H1 (cell line): ENCODE data around the gene ENKUR. TPM values are rescaled to one million over a fixed set of nuclear protein-coding genes. Genes with fewer than 3 reads are reported as not detected.

Experiments
- CTCF ChIA-PET: fragments of 300-600 bp; sonication (Branson Sonifier 250); formaldehyde crosslinking; loops from one replicate; lab custom pipeline; 2021; ENCODE audit not compliant: partially characterized antibody; lab: Charles Lee
- POLR2A ChIA-PET: fragments of 300-600 bp; sonication (Branson Sonifier 250); formaldehyde crosslinking; loops from one replicate; lab custom pipeline; 2021; ENCODE audit warnings: inconsistent platforms; ENCODE audit not compliant: partially characterized antibody; lab: Charles Lee
- DNase-seq, 2 experiments: peaks; one replicate each; pipeline versions ENCODE4 v3.0.0 to v3.0.0-alpha.2; 2010 to 2022; ENCODE audit warnings: low spot score in 2 of 2, low read depth in 1 of 2, mixed read lengths in 1 of 2
- FAIRE-seq: peaks from 2 replicates; lab custom pipeline; 2011; peaks lifted over from hg19 to GRCh38; lab: Jason Lieb, UNC
- H2AFZ ChIP-seq: 2 replicates; pipeline ENCODE4 v1.8.1; 2012; ENCODE audit warnings: low read length, inconsistent platforms
- H2AK5ac ChIP-seq: 2 replicates; pipeline ENCODE4 v1.6.1; 2013; ENCODE audit warnings: low read depth, low read length
- H2BK120ac ChIP-seq: replicated peaks from 2 replicates; pipeline ENCODE3; 2013; ENCODE audit warnings: low read depth, low read length, inconsistent platforms
- H2BK12ac ChIP-seq: 2 replicates; pipeline ENCODE4 v1.6.1; 2013; ENCODE audit warnings: low read depth, low read length
- H2BK15ac ChIP-seq: 2 replicates; pipeline ENCODE4 v1.6.1; 2013; ENCODE audit warnings: low read length
- H2BK20ac ChIP-seq: 2 replicates; pipeline ENCODE4 v1.6.1; 2013; ENCODE audit warnings: low read length
- H2BK5ac ChIP-seq: 2 replicates; pipeline ENCODE4 v1.6.1; 2013; ENCODE audit warnings: low read depth, low read length
- H3K14ac ChIP-seq: 2 replicates; pipeline ENCODE4 v1.6.1; 2013; ENCODE audit warnings: inconsistent platforms; ENCODE audit not compliant: insufficient read length
- H3K18ac ChIP-seq: 2 replicates; pipeline ENCODE4 v1.6.1; 2013; ENCODE audit warnings: low read length; ENCODE audit errors: extremely low read depth
- H3K23ac ChIP-seq: 2 replicates; pipeline ENCODE4 v1.6.1; 2013; ENCODE audit warnings: inconsistent platforms; ENCODE audit not compliant: insufficient read length
- H3K23me2 ChIP-seq: 2 replicates; pipeline ENCODE4 v1.6.1; 2013; ENCODE audit warnings: low read depth, low read length
- H3K27ac ChIP-seq: 2 replicates; pipeline ENCODE4 v1.6.1; 2011; ENCODE audit warnings: low read depth, low read length, inconsistent platforms
- H3K27me3 ChIP-seq, 4 experiments: replicated peaks in 1 of 4; 1 replicate in 1 of 4; 2 replicates in 3 of 4; pipeline versions ENCODE4 v1.6.1 to v1.8.1; 2011 to 2013; ENCODE audit warnings: low read length in 3 of 4, mild to moderate bottlenecking in 3 of 4, inconsistent platforms in 2 of 4, mixed read lengths in 2 of 4, moderate library complexity in 1 of 4; ENCODE audit not compliant: control insufficient read depth in 3 of 4, insufficient read depth in 3 of 4; ENCODE audit errors: extremely low read depth in 1 of 4
- H3K36me3 ChIP-seq, 4 experiments: 2 replicates each; pipeline versions ENCODE4 v1.6.1 to v1.8.1; 2011 to 2013; ENCODE audit warnings: mild to moderate bottlenecking in 4 of 4, low read length in 3 of 4, moderate library complexity in 2 of 4, control low read depth in 1 of 4, inconsistent platforms in 1 of 4; ENCODE audit not compliant: insufficient read depth in 4 of 4, control insufficient read depth in 2 of 4
- H3K4ac ChIP-seq: replicated peaks from 2 replicates; pipeline ENCODE3; 2013; ENCODE audit warnings: low read length, low read depth, mixed read lengths, inconsistent platforms; ENCODE audit not compliant: insufficient read length
- H3K4me1 ChIP-seq, 4 experiments: replicated peaks in 1 of 4; 1 replicate in 1 of 4; 2 replicates in 3 of 4; pipeline versions ENCODE4 v1.6.1 to v1.8.1; 2011 to 2013; ENCODE audit warnings: low read length in 3 of 4, inconsistent platforms in 2 of 4, mixed read lengths in 1 of 4; ENCODE audit not compliant: insufficient read depth in 4 of 4, control insufficient read depth in 3 of 4
- H3K4me2 ChIP-seq, 2 experiments: 2 replicates each; pipeline versions ENCODE4 v1.6.1 to v1.8.1; 2011 to 2013; ENCODE audit warnings: low read depth in 2 of 2, low read length in 2 of 2, control low read depth in 1 of 2, inconsistent platforms in 1 of 2, mild to moderate bottlenecking in 1 of 2; ENCODE audit not compliant: insufficient read depth in 1 of 2
- H3K4me3 ChIP-seq, 4 experiments: fragments of 200-600, 300-600 bp in 1 of 4; sonication (generic), shearing (Covaris generic), sonication (Bioruptor Twin) in 1 of 4; 2 replicates each; pipeline versions ENCODE4 v1.5.1 to v1.8.1; 2011 to 2016; ENCODE audit warnings: low read length in 4 of 4, low read depth in 3 of 4, control low read depth in 2 of 4, inconsistent platforms in 2 of 4, mild to moderate bottlenecking in 2 of 4, mixed read lengths in 1 of 4, moderate library complexity in 1 of 4; ENCODE audit not compliant: insufficient read depth in 2 of 4; ENCODE audit errors: extremely low read depth in 1 of 4
- H3K56ac ChIP-seq: replicated peaks from 2 replicates; pipeline ENCODE3; 2013; ENCODE audit warnings: low read depth, mild to moderate bottlenecking, mixed read lengths, low read length, inconsistent platforms; ENCODE audit not compliant: insufficient read length
- H3K79me1 ChIP-seq: 2 replicates; pipeline ENCODE4 v1.6.1; 2013; ENCODE audit warnings: low read depth, low read length, control low read depth
- H3K79me2 ChIP-seq, 2 experiments: 2 replicates each; pipeline versions ENCODE4 v1.6.1 to v1.8.1; 2012 to 2013; ENCODE audit warnings: low read length in 2 of 2, mild to moderate bottlenecking in 2 of 2, inconsistent platforms in 1 of 2; ENCODE audit not compliant: insufficient read depth in 2 of 2, control insufficient read depth in 1 of 2
- H3K9ac ChIP-seq, 4 experiments: replicated peaks in 1 of 4; 1 replicate in 1 of 4; 2 replicates in 3 of 4; pipeline versions ENCODE4 v1.6.1 to v1.8.1; 2011 to 2013; ENCODE audit warnings: low read depth in 3 of 4, low read length in 3 of 4, control low read depth in 2 of 4, mild to moderate bottlenecking in 2 of 4, moderate library complexity in 2 of 4, inconsistent platforms in 1 of 4; ENCODE audit errors: extremely low read depth in 1 of 4
- H3K9me3 ChIP-seq, 2 experiments: 2 replicates each; pipeline versions ENCODE4 v1.6.1 to v1.8.1; 2012 to 2013; ENCODE audit warnings: mild to moderate bottlenecking in 2 of 2, moderate library complexity in 2 of 2, control low read depth in 1 of 2, inconsistent platforms in 1 of 2, low read depth in 1 of 2, low read length in 1 of 2, mixed read lengths in 1 of 2; ENCODE audit not compliant: insufficient read depth in 2 of 2
- H4K20me1 ChIP-seq, 2 experiments: replicated peaks in 1 of 2; 2 replicates each; pipeline versions ENCODE3 to v1.8.1; 2011 to 2013; ENCODE audit warnings: inconsistent platforms in 2 of 2, low read length in 2 of 2, mild to moderate bottlenecking in 1 of 2; ENCODE audit not compliant: insufficient read depth in 2 of 2, control insufficient read depth in 1 of 2
- H4K5ac ChIP-seq: 2 replicates; pipeline ENCODE4 v1.6.1; 2013; ENCODE audit warnings: low read length, low read depth, mixed read lengths, inconsistent platforms; ENCODE audit not compliant: insufficient read length
- H4K8ac ChIP-seq: 2 replicates; pipeline ENCODE4 v1.8.0; 2013; ENCODE audit warnings: mild to moderate bottlenecking, moderate library complexity, low read length, inconsistent platforms; ENCODE audit not compliant: insufficient read depth; ENCODE audit errors: extremely low read depth
- H4K91ac ChIP-seq: replicated peaks from 2 replicates; pipeline ENCODE3; 2013; ENCODE audit warnings: low read length, mixed read lengths, inconsistent platforms; ENCODE audit not compliant: insufficient read length
- CEBPB ChIP-seq: IDR thresholded peaks from 2 replicates; pipeline ENCODE4 v1.6.1; 2012; ENCODE audit warnings: low read depth, low read length
- POLR2AphosphoS5 ChIP-seq: IDR thresholded peaks from 2 replicates; pipeline ENCODE4 v1.6.1; 2011; ENCODE audit warnings: low read depth, low read length
- TEAD4 ChIP-seq: IDR thresholded peaks from 2 replicates; pipeline ENCODE4 v1.6.1; 2012; ENCODE audit warnings: low read depth, low read length, inconsistent platforms, mixed read lengths
- WGBS, 2 experiments: shearing (Covaris generic) in 1 of 2; methylation state at CpG; one replicate each; pipeline versions ENCODE4 v1.1.6 to v1.1.7; 2013 to 2015; ENCODE audit warnings: low lambda C conversion rate in 2 of 2, mixed read lengths in 2 of 2, inconsistent platforms in 1 of 2, low coverage in 1 of 2, missing lambda C conversion rate in 1 of 2; ENCODE audit not compliant: insufficient replicate concordance in 2 of 2, insufficient coverage in 1 of 2, insufficient read length in 1 of 2; ENCODE audit errors: extremely low coverage in 1 of 2, missing lambda C conversion rate in 1 of 2; 5-methylcytosine and 5-hydroxymethylcytosine counted together
- polyA plus RNA-seq, 7 experiments: library from polyadenylated mRNA; depleted of rRNA in 3 of 7; stranded (reverse) in 5 of 7; unstranded in 2 of 7; fragments of >200 nt in 5 of 7; fragments of 200-250 nt in 2 of 7; gene quantifications; 1 replicate in 5 of 7; 2 replicates in 1 of 7; 4 replicates in 1 of 7; pipeline versions ENCODE4 v1.2.1 to v1.2.3, GENCODE V29; 2011 to 2013; ENCODE audit warnings: missing spikeins in 2 of 7, mixed read lengths in 2 of 7
- total RNA-seq: library from RNA; stranded (reverse); fragmentation: NEBNext Ultra II Directional; extraction: Animal tissue kit (Norgen Biotek cat#: 25700); gene quantifications from 2 replicates; pipeline ENCODE4 v1.2.1, GENCODE V29; 2021

Gene ENKUR
- total and polyA plus RNA-seq, 2 of the 8 experiments (the other 6 are each of a cell fraction or from before 2014, with no cell fraction given) = not detected

DNA sequence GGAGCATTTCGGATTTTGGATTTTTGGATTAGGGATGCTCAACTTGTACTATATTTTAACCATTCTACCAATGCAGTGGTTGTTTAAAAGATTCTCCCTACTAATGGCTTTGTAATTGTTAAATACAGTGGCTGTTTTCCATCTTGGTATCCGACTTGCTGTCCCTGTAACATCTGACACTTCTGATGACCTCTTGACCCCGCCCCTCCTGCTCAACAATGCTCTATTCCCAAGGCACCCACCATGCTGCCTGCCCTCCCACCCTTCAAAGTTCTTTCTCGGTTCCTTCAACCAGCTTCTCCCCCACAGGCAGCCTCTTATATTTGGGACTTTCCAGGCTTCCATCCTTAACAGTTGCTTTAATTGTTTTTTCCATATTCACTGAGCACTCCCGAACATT is 65.5 kb downstream of the ENKUR start:
- 72% methylated on average over 5 of the region's 5 CpGs; no CpG with 5 or more reads in 1 of the 2 experiments for WGBS, 2 experiments
- Histone ChIP-seq H3K23me2 (peaks cover 4% of the 10 kb centered on the region; the same call in 1 of the 2 replicates), H2AK5ac (no peak overlapping the region), H3K4me3 (peak overlapping the region in 1 of 4 experiments; percentile 64; a peak in 1 of 8 replicates), H3K27me3 (no peaks in the 10 kb centered on the region), H2BK120ac (no peak overlapping the region), H3K14ac (no peak overlapping the region), H2AFZ (no peak overlapping the region), H3K79me1 (no peaks in the 10 kb centered on the region; the same call in 1 of the 2 replicates), H3K18ac (no peak overlapping the region), H2BK15ac (no peak overlapping the region), H4K91ac (no peak overlapping the region), H4K8ac (no peak overlapping the region), H3K9me3 (no peaks in the 10 kb centered on the region), H3K9ac (no peak overlapping the region), H2BK20ac (no peak overlapping the region), H3K4me1 (peaks cover 9 to 24% (median 17%) of the 10 kb centered on the region in 4 experiments; a peak in 6 of 7 replicates), H3K27ac (no peak overlapping the region), H4K5ac (no peak overlapping the region), H3K56ac (no peak overlapping the region), H3K4ac (no peak overlapping the region), H3K4me2 (peak overlapping the region; percentile 85 to 98; a peak in 2 of 4 replicates)
- POLR2A ChIA-PET = interaction anchor here (2.2 to 3.1 kb wide), 2 partner anchors 14 to 226 kb away, joined by 8 to 21 read pairs; partner anchors contain the start of gene ARHGAP21
- no peak for FAIRE-seq
- DNase-seq = no peak
- TF ChIP-seq CEBPB = no peak
- TF ChIP-seq POLR2AphosphoS5 = no peak
- no peak for TF ChIP-seq TEAD4
- TF ChIP-seq, all 59 proteins: peak for 0
- Histone ChIP-seq H2BK5ac (no peak overlapping the region), H3K79me2 (no peaks in the 10 kb centered on the region), H3K36me3 (no peaks in the 10 kb centered on the region), H4K20me1 (no peaks in the 10 kb centered on the region), H2BK12ac (no peak overlapping the region), H3K23ac (no peak overlapping the region)
- CTCF ChIA-PET = interaction anchor here (1.7 kb wide), 1 partner anchor 93 kb away, joined by 4 read pairs; no protein-coding TSS in a partner anchor
